ENCODE measurements around the gene MTTP.

The MTTP gene

GRCh38 chr4:99593781-99594641 is 19.4 kb downstream of the MTTP start:
- no peak for DNase-seq (ENCODE audit: low read depth)

- DNase-seq (ENCODE audit: low read depth): no peak
Measured at GRCh38 chr4:99594818-99595217, 20.2 kb downstream of the MTTP start.

- DNase-seq (ENCODE audit: low read depth): no peak
Measured at GRCh38 chr4:99606716-99607115, 32.1 kb downstream of the MTTP start.

- no peak for DNase-seq (ENCODE audit: low read depth)
Measured at GRCh38 chr4:99608417-99608816, 33.8 kb downstream of the MTTP start.

GRCh38 chr4:99610605-99611175 is 36.1 kb downstream of the MTTP start:
- no peak for DNase-seq (ENCODE audit: low read depth)

- DNase-seq (ENCODE audit: low read depth): no peak
Measured at GRCh38 chr4:99612281-99612680, 37.7 kb downstream of the MTTP start.

GRCh38 chr4:99612704-99613103 is 38.1 kb downstream of the MTTP start:
- no peak for DNase-seq (ENCODE audit: low read depth)

GRCh38 chr4:99614491-99614890 is 39.9 kb downstream of the MTTP start:
- DNase-seq (ENCODE audit: low read depth): no peak

- no peak for DNase-seq (ENCODE audit: low read depth)
Measured at GRCh38 chr4:99615170-99615820, 40.7 kb downstream of the MTTP start.

GRCh38 chr4:99617374-99617773 is 42.8 kb downstream of the MTTP start:
- no peak for DNase-seq (ENCODE audit: low read depth)

GRCh38 chr4:99622341-99622740 is 47.7 kb downstream of the MTTP start:
- no peak for DNase-seq (ENCODE audit: low read depth)

- DNase-seq (ENCODE audit: low read depth): no peak
Measured at GRCh38 chr4:99624141-99624719, 49.6 kb downstream of the MTTP start.

- DNase-seq (ENCODE audit: low read depth): no peak
Measured at GRCh38 chr4:99625369-99625768, 50.7 kb downstream of the MTTP start.

- no peak for DNase-seq (ENCODE audit: low read depth)
Measured at GRCh38 chr4:99628040-99628439, 53.4 kb downstream of the MTTP start.

- DNase-seq (ENCODE audit: low read depth): no peak
Measured at GRCh38 chr4:99629962-99630554, 55.4 kb downstream of the MTTP start.

GRCh38 chr4:99630857-99631360 is 56.3 kb downstream of the MTTP start:
- no peak for DNase-seq (ENCODE audit: low read depth)

GRCh38 chr4:99633772-99634171 is 59.1 kb downstream of the MTTP start:
- DNase-seq (ENCODE audit: low read depth): no peak

- no peak for DNase-seq (ENCODE audit: low read depth)
Measured at GRCh38 chr4:99634742-99635360, 60.2 kb downstream of the MTTP start.

GRCh38 chr4:99635601-99636000 is 61.0 kb downstream of the MTTP start:
- peak; percentile 13 for DNase-seq (ENCODE audit: low read depth)

GRCh38 chr4:99636422-99636821 is 61.8 kb downstream of the MTTP start:
- no peak for DNase-seq (ENCODE audit: low read depth)

- DNase-seq (ENCODE audit: low read depth): no peak
Measured at GRCh38 chr4:99637174-99637573, 62.5 kb downstream of the MTTP start.

- DNase-seq (ENCODE audit: low read depth): no peak
Measured at GRCh38 chr4:99640676-99641075, 66.1 kb downstream of the MTTP start.

All from HS-5 (cell line).